GM19455 (cell line): ENCODE measurements around the gene MPV17.
"Not testable (repeated sequence)": the region's sequence is repeated elsewhere in the genome, so short reads cannot be mapped to it uniquely, and the experiment has no call there.

Source experiments
- ATAC-seq: cut with Tn5 transposase; IDR thresholded peaks from one replicate; pipeline ENCODE4 v1.9.1; 2021; ENCODE audit not compliant: unreplicated experiment

Gene MPV17

GRCh38 chr2:27268296-27268695 lies 54.6 kb downstream of the MPV17 start:
- not testable (repeated sequence) for ATAC-seq

DNA sequence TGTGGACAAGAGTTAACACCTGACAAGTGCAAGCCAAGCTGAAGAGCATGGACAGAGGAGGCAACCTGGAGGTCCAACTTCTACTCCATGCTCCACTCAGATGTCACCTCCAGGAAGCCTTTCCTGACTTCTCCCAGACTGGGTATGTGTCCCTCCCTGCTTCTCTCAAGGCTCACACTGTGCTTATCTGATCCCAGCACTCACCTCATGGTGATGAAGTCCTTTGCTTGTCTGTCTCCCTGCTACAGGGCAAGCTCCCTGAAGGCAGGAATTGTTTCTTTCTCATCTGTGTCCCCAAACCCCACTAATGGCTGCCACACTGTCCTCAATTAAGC lies 57.4 kb downstream of the MPV17 start:
- no peak for ATAC-seq

DNA sequence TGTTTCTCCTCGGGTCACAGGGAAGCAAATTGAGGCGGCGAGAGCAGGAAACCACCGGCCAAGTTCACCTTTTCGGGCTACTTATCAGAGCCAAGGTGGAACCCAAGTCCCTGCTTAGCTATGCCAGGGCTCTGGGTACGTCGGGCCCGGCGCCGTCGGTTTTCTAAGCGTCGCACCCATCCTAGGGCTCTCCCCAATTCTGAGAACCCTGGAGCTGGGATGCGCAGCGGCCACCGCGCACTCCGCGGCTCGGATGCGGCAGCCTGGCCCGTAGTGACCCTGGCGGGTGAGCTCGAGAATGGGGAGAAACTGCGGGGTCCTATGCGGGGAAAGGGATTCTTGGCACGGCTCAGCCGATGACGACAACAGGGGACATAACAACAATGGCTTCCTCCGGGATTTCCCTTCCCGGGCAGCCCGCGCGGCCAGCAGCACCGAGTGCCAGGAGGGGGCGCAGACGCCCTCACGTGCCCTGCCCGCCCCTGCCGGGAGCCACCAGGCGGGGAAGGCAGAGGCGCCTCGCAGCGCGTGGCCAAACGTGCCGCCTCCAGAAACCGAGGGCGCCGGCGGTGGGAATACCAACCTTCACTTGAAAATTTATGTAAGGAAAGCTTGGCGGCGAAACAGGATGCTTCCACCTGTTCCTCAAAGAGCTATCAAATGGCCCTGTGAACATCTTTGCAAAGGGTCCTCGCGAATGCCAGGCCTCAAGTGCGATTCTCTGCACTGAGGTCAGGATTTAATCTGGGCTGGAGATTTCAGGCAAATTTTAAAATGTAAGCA lies 58.0 kb downstream of the MPV17 start:
- ATAC-seq: no peak

DNA sequence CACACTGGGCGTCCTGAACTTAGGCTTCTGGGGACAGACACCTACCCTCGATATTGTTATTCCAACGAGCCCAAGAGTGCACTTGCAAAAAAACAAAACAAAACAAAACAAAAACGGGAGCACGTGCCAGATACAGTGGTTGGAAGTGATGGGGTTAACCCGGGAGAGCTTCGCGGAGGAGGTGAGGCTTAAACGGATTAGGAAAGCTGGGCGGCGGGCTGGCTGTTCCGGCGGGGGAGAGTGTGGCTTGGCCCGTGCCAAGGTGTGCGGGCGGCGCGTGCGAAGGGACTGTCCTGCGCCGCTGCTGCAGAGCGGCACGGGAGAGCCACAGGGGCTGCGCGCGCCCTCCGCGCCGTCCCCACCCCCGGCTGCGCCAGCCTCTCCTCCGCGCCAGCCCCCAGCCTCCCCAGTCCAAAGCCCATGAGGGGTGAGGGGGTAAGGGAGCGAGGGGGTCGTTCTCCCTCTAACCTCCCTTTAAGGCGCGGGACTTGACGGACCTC lies 58.6 kb downstream of the MPV17 start:
- no peak for ATAC-seq

- ATAC-seq: no peak
Observed at GRCh38 chr2:27263287-27264252, 59.3 kb downstream of the MPV17 start.

- ATAC-seq: no peak
Observed at GRCh38 chr2:27262379-27263286, 60.3 kb downstream of the MPV17 start, which contains the start of gene SLC30A3. Gene SLC30A3, minus strand, starts transcription at chr2:27263047. Its CDS starts 141 bp downstream, at chr2:27262906.

GRCh38 chr2:27261926-27262298 lies 61.0 kb downstream of the MPV17 start:
- no peak for ATAC-seq

- no peak for ATAC-seq
Observed at GRCh38 chr2:27261241-27261925, 61.5 kb downstream of the MPV17 start.
